ENCODE data around the gene ZNF324B.

The ZNF324B gene

GRCh38 chr19:58499021-58499927, 47.9 kb downstream of the ZNF324B start:
- Histone ChIP-seq H3K9me3 (no peaks in the 10 kb centered on the region), H3K27ac (peak overlapping the region; percentile 71), H3K4me2 (peak overlapping the region; percentile 97), H4K20me1 (no peaks in the 10 kb centered on the region), H3K4me1 (peaks cover 27% of the 10 kb centered on the region), H3K4me3 (peak overlapping the region; percentile 69), H3K27me3 (no peaks in the 10 kb centered on the region), H3K36me3 (no peaks in the 10 kb centered on the region), H3K9ac (peak overlapping the region; percentile 73)
- no peak for TF ChIP-seq Cebpa-rat (IDR thresholded peaks at IDR 0.05)

GRCh38 chr19:58500242-58500641, 48.8 kb downstream of the ZNF324B start:
- Histone ChIP-seq H3K9ac (no peak overlapping the region), H3K36me3 (no peaks in the 10 kb centered on the region), H3K4me2 (peak overlapping the region; percentile 97), H3K27ac (no peak overlapping the region), H3K4me3 (peak overlapping the region; percentile 69; the same call in 1 of the 2 replicates), H3K9me3 (no peaks in the 10 kb centered on the region), H3K4me1 (peaks cover 27% of the 10 kb centered on the region), H4K20me1 (no peaks in the 10 kb centered on the region), H3K27me3 (no peaks in the 10 kb centered on the region)
- no peak for TF ChIP-seq Cebpa-rat (IDR thresholded peaks at IDR 0.05)

Data from BLaER1 (cell line).